ENCODE results near the gene NSUN5.

GRCh38 chr7:73340514-73340913 is 31.9 kb upstream of the NSUN5 start:
- no peak for TF ChIP-seq CTCF (conservative IDR thresholded peaks at IDR 0.05 in 1 of 2, IDR thresholded peaks at IDR 0.05 in 1 of 2; ENCODE audit: low read depth in 1 of 2, low read length in 2 of 2)
- no peak for TF ChIP-seq EZH2 (IDR thresholded peaks at IDR 0.05; ENCODE audit: low read length, missing control alignments)

Data from fibroblast of lung (primary cell).